Suprapubic skin (tissue), 4 donors: ENCODE measurements around the gene P2RY2. TPM values are rescaled to one million over a fixed set of nuclear protein-coding genes. Genes with fewer than 3 reads are reported as not detected.

Experiments
- DNase-seq, 2 donors: peaks; one replicate each; pipeline ENCODE4 v3.0.0-alpha.2; 2019; ENCODE audit warnings: low spot score in 2 of 2
- H3K27ac ChIP-seq: fragments of 200-600 bp; sonication (generic); one replicate; pipeline ENCODE4 v1.5.1; 2019
- H3K27me3 ChIP-seq: fragments of 200-600 bp; sonication (generic); one replicate; pipeline ENCODE4 v1.5.1; 2019
- H3K36me3 ChIP-seq: fragments of 200-600 bp; sonication (generic); one replicate; pipeline ENCODE4 v1.5.1; 2019
- H3K4me1 ChIP-seq: fragments of 200-600 bp; sonication (generic); one replicate; pipeline ENCODE4 v1.5.1; 2019
- H3K4me3 ChIP-seq: fragments of 200-600 bp; sonication (generic); one replicate; pipeline ENCODE4 v1.5.1; 2019; ENCODE audit warnings: mild to moderate bottlenecking
- H3K9me3 ChIP-seq: fragments of 200-600 bp; sonication (generic); one replicate; pipeline ENCODE4 v1.5.1; 2019
- EP300 ChIP-seq: sonication (generic); formaldehyde crosslinking; IDR thresholded peaks from one replicate; pipeline ENCODE4 v1.6.1; 2017; ENCODE audit warnings: antibody characterized with exemption
- POLR2A ChIP-seq, 2 donors: fragments of 450-650 bp; IDR thresholded peaks; one replicate each; pipeline ENCODE4 v1.6.1; 2017; ENCODE audit warnings: antibody characterized with exemption in 2 of 2, mild to moderate bottlenecking in 2 of 2, moderate library complexity in 2 of 2
- POLR2AphosphoS5 ChIP-seq, 3 donors: sonication (generic); formaldehyde crosslinking; IDR thresholded peaks; one replicate each; pipeline ENCODE4 v1.6.1; 2017; ENCODE audit warnings: antibody characterized with exemption in 3 of 3
- WGBS: methylation state at CpG from one replicate; pipeline ENCODE4 v1.1.5; 2018; 5-methylcytosine and 5-hydroxymethylcytosine counted together
- total RNA-seq, 4 donors: library from RNA; depleted of rRNA; stranded (reverse); fragments of >200 nt; gene quantifications; one replicate each; pipeline ENCODE4 v1.1.0, GENCODE V29; 2016
- TF ChIP-seq, protein P1 (sequence below), 2 donors: fragments of 200-600 bp in 1 of 2; fragments of 450-650 bp in 1 of 2; sonication (generic) in 1 of 2; IDR thresholded peaks; one replicate each; pipeline ENCODE4 v1.5.1; 2016 to 2019; ENCODE audit warnings: antibody characterized with exemption in 2 of 2, mild to moderate bottlenecking in 1 of 2, moderate library complexity in 1 of 2

Gene P2RY2
- total RNA-seq, 4 donors from 2014 or later, result 5.5 to 15.9 (median 12.8) TPM

DNA sequence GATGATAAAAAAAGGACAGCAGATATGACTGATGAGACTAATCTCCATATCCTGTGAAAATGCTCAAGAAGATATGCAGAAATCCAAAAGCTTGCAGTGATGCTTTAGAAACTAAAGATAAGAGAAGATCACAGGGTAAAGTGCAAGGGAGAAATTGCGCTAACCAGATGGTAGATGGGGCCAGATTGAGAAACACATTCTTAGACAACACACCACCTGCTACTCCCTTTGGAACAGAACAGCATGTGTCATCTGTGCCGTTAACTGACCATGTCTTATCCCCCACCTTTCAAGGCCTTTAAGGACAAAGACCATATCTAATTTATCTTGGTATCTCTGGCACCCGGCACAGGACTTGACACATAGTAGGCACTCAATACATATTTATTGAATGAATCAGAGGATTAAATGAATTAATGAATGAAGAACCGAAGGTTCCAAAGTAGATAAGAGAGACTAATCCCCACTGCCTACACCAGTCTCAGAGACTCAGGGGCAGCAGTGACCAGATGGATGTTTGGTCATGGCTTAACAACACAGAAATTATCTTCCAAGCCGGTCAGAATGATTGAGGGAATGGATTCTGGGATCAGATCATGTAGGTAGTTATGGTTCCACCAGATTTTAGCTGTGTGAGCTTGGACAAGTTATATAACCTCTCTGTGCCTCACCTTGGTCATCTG, 12.3 kb upstream of the P2RY2 start:
- 83% methylated on average over 5 of the region's 5 CpGs for WGBS

DNA sequence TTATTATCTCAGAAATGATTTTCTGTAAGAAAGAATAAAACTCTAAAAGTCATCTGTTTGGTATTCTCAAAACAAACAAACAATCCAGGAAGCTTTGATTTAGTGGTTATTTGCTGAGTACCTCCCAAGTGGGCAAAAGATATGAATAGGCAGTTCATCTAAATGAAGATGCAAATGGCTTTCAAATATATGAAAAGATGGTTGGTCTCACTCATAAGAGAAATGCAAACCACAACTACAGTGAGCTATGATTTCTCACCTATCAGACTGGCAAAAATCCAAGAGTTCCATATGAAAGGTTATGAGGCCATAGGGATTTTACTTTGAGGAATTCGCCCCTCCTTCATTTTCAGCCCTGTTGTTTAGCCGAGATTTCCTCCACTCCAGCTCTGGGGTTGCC, 11.3 kb upstream of the P2RY2 start:
- no peak overlapping the region for H3K27ac ChIP-seq
- no peaks in the 10 kb centered on the region for H3K27me3 ChIP-seq
- no peak for DNase-seq
- peaks cover 6% of the 10 kb centered on the region for H3K4me1 ChIP-seq
- 80% methylated on average over 2 of the region's 2 CpGs for WGBS
- H3K4me3 ChIP-seq, result no peak overlapping the region
- no peaks in the 10 kb centered on the region for H3K9me3 ChIP-seq
- no peaks in the 10 kb centered on the region for H3K36me3 ChIP-seq
- no peak for TF ChIP-seq POLR2AphosphoS5 (IDR thresholded peaks at IDR 0.05)
- no peak for TF ChIP-seq EP300
- no peak for TF ChIP-seq POLR2A (IDR thresholded peaks at IDR 0.05)
- TF ChIP-seq, protein P1, sequence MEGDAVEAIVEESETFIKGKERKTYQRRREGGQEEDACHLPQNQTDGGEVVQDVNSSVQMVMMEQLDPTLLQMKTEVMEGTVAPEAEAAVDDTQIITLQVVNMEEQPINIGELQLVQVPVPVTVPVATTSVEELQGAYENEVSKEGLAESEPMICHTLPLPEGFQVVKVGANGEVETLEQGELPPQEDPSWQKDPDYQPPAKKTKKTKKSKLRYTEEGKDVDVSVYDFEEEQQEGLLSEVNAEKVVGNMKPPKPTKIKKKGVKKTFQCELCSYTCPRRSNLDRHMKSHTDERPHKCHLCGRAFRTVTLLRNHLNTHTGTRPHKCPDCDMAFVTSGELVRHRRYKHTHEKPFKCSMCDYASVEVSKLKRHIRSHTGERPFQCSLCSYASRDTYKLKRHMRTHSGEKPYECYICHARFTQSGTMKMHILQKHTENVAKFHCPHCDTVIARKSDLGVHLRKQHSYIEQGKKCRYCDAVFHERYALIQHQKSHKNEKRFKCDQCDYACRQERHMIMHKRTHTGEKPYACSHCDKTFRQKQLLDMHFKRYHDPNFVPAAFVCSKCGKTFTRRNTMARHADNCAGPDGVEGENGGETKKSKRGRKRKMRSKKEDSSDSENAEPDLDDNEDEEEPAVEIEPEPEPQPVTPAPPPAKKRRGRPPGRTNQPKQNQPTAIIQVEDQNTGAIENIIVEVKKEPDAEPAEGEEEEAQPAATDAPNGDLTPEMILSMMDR (IDR thresholded peaks at IDR 0.05), result no peak

More for the DNA sequence above, 12.3 kb upstream of the P2RY2 start:
- Histone ChIP-seq H3K4me3 (no peak overlapping the region), H3K4me1 (peaks cover 16% of the 10 kb centered on the region), H3K27me3 (no peaks in the 10 kb centered on the region), H3K27ac (no peak overlapping the region), H3K9me3 (no peaks in the 10 kb centered on the region), H3K36me3 (no peaks in the 10 kb centered on the region)
- DNase-seq, result peak in 1 of 2 donors; percentile 11
- TF ChIP-seq EP300 (no peak), POLR2A (IDR thresholded peaks at IDR 0.05) (no peak), POLR2AphosphoS5 (IDR thresholded peaks at IDR 0.05) (no peak)
- TF ChIP-seq, protein P1 (IDR thresholded peaks at IDR 0.05), result no peak

DNA sequence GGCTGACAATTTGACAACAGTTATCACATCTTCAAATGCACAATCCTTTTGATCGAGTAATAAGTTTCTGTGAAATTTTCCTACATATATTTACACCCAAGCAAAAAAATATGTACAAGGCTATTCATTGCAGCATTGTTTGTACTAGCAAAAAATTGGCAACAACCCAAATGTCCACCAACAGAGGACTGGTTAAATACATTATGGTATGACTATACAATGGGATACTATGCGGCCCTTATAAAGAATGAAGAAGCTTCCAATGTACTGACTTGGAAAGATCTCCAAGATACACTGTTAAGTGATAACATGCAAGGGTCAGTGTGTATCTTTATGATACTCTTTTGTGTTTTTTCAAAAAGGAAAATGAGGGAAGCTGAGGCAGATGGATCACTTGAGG, 8.2 kb upstream of the P2RY2 start:
- no peaks in the 10 kb centered on the region for H3K4me1 ChIP-seq
- 95% methylated on average over 2 of the region's 2 CpGs for whole genome bisulfite sequencing
- TF ChIP-seq, protein P1 (IDR thresholded peaks at IDR 0.05), result no peak
- no peak for TF ChIP-seq POLR2A (IDR thresholded peaks at IDR 0.05)
- no peak for TF ChIP-seq POLR2AphosphoS5 (IDR thresholded peaks at IDR 0.05)
- no peak for TF ChIP-seq EP300
- H3K9me3 ChIP-seq, result no peaks in the 10 kb centered on the region
- no peaks in the 10 kb centered on the region for H3K27me3 ChIP-seq
- H3K4me3 ChIP-seq, result no peak overlapping the region
- DNase-seq, result no peak
- no peak overlapping the region for H3K27ac ChIP-seq
- no peaks in the 10 kb centered on the region for H3K36me3 ChIP-seq

DNA sequence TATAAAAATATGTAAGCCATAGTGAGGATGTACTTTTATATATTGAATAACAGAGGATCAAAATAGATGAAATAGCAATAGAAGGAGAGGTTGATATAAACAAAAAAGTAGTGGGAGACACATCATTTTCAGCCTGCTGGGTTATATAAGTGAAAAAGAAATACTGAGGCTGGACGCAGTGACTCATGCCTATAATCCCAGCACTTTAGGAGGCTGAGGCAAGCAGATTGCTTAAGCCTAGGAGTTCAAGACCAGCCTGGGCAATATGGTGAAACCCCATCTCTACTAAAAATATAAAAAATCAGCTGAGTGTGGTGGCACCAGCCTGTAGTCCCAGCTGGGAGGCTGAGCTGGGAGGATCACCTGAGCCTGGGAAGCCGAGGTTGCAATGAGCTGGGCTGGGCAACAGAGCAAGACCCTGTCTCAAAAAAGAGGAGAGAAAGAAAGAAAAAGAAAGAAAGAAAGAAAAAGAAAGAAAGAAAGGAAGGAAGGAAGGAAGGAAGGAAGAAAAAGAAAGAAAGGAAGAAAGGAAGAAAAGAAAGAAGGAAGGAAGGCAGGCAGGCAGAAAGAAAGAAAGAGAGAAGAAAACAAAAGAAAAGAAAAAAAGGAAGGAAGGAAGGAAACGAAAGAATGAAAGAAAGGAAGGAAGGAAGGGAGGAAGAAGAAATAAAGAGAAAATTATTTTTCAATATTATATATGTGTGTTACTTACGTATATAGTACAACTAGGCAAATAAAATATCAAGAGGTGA, 7.0 kb upstream of the P2RY2 start:
- Histone ChIP-seq H3K4me3 (no peak overlapping the region), H3K9me3 (no peaks in the 10 kb centered on the region), H3K27me3 (no peaks in the 10 kb centered on the region), H3K27ac (no peak overlapping the region), H3K36me3 (no peaks in the 10 kb centered on the region), H3K4me1 (no peaks in the 10 kb centered on the region)
- TF ChIP-seq EP300, result no peak
- TF ChIP-seq, protein P1 (IDR thresholded peaks at IDR 0.05), result no peak
- no peak for TF ChIP-seq POLR2A (IDR thresholded peaks at IDR 0.05)
- TF ChIP-seq POLR2AphosphoS5 (IDR thresholded peaks at IDR 0.05), result no peak
- WGBS, result 92% methylated on average over 4 of the region's 4 CpGs
- DNase-seq, result no peak
